HG03442 (cell line): ENCODE data around the gene PRKAG1.

Source experiments
- ATAC-seq: cut with Tn5 transposase; IDR thresholded peaks from one replicate; pipeline ENCODE4 v1.9.1; 2021; ENCODE audit warnings: mild to moderate bottlenecking, moderate library complexity; ENCODE audit not compliant: unreplicated experiment

Gene PRKAG1

DNA sequence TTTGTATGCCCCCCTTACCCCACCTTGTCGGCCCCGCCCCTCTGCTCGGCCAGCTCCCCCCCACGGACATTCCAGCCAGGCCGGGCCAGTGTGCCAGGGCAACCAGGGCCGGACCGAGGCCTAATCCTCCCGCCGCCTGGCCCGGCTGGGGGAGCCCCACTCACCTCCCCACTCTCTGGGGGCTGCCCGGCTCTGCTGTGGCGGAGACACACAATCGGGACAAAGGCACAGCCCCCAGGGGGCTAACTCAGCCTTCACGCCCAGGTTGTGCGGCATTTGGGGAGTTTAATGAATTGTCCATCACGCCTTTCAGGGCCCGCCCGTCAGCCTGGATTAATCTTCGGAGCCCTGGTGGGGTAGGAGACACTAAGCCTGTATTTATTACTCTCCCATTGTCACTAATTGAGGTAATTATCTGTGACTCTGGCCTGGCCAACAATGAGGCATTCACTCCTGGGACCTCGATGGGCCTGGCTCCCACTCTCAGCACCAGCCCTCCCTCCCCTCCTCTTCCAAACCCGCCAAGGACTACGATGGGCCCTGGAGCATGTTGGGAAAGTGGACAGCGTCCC, 31.8 kb downstream of the PRKAG1 start:
- ATAC-seq, result no peak

- ATAC-seq, result no peak
Observed at GRCh38 chr12:48985901-48986300, 32.7 kb downstream of the PRKAG1 start.

DNA sequence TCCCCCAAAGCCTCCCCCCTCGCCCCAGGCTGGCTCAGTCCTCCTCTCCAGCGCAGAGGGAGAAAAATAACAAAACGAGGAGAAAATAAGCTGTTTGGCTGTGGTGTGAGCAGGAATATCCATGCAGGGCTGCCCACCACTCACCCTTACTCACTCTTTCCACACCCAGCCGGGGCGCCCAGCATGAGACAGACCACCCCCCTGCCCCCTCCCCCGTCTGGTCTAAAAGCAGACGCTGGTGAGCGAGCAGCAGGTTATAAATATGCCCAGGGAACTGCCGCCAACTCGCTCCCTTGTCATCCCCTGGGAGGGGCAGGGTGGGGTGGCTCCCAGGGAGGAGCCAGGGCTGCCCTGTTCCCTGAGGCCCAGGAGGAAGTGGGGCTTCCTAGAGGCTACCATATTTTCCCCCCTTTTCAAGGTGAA, 33.1 kb downstream of the PRKAG1 start:
- no peak for ATAC-seq

DNA sequence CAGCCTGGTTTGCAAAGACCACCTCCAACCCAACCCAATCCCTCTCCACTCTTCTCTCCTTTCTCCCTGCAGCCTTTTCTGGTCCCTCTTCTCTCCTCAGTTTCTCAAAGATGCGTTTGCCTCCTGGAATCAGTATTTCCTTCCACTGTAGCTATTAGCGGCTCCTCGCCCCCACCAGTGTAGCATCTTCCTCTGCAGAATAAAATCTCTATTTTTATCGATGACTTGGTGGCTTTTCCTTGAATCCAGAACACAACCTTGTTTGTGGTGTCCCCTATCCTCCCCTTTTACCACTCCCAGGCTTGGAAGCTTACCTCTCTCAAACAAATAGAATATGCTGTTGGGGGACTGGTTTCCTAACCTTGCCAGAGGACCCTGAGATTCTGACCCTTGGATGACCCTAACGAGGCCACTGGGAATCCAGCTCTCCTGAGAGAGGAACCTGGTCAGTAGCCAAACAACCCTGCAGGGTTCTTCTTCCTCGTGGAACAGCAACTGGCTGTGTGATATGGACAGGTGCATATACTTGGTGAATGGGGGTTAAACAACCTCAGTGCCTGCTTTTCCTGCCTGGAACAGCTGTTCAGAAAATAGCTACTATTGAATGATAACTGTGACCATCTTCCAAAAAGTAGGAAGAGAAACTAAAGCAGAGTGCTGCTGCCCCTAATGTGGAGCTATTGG, 36.0 kb downstream of the PRKAG1 start:
- ATAC-seq, result no peak

DNA sequence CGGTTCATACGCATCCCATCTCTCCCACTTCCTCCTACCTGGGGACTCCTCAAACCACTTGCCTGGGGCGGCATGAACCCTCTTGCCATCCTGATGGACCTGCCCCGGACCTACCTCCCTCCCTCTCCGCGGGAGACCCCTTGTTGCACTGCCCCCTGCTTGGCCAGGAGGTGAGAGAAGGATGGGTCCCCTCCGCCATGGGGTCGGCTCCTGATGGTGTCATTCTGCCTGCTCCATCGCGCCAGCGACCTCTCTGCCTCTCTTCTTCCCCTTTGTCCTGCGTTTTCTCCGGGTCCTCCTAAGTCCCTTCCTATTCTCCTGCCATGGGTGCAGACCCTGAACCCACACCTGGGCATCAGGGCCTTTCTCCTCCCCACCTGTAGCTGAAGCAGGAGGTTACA, 36.8 kb downstream of the PRKAG1 start:
- no peak for ATAC-seq

- no peak for ATAC-seq
Observed at GRCh38 chr12:48980953-48981756, 37.4 kb downstream of the PRKAG1 start.

DNA sequence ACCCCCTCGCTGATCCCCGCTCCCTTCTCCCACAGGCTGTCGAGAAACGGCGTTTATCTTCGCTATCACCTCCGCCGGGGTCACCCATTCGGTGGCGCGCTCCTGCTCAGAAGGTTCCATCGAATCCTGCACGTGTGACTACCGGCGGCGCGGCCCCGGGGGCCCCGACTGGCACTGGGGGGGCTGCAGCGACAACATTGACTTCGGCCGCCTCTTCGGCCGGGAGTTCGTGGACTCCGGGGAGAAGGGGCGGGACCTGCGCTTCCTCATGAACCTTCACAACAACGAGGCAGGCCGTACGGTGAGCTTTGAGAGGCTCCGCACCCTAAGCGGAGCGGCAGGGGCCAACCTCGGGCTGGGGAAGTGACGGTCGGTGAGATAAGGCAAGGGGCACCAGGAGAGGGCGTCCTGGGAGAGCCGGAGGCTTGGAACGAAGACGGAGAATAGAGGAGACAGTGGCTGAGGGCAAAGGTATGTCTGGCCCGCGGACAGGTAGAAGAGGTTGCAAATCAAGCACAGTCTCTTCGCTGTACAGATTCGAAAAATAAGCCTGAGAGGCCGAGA, 38.1 kb downstream of the PRKAG1 start:
- ATAC-seq, result no peak

- no peak for ATAC-seq
Observed at GRCh38 chr12:48979602-48980388, 38.8 kb downstream of the PRKAG1 start.

GRCh38 chr12:48978741-48979601, 39.6 kb downstream of the PRKAG1 start:
- ATAC-seq, result no peak

GRCh38 chr12:48978291-48978740, 40.3 kb downstream of the PRKAG1 start, which contains the start of gene WNT1:
Gene WNT1, plus strand, starts transcription at chr12:48978322. Its CDS starts 329 bp downstream, at chr12:48978651.
- peak; percentile 9 for ATAC-seq

DNA sequence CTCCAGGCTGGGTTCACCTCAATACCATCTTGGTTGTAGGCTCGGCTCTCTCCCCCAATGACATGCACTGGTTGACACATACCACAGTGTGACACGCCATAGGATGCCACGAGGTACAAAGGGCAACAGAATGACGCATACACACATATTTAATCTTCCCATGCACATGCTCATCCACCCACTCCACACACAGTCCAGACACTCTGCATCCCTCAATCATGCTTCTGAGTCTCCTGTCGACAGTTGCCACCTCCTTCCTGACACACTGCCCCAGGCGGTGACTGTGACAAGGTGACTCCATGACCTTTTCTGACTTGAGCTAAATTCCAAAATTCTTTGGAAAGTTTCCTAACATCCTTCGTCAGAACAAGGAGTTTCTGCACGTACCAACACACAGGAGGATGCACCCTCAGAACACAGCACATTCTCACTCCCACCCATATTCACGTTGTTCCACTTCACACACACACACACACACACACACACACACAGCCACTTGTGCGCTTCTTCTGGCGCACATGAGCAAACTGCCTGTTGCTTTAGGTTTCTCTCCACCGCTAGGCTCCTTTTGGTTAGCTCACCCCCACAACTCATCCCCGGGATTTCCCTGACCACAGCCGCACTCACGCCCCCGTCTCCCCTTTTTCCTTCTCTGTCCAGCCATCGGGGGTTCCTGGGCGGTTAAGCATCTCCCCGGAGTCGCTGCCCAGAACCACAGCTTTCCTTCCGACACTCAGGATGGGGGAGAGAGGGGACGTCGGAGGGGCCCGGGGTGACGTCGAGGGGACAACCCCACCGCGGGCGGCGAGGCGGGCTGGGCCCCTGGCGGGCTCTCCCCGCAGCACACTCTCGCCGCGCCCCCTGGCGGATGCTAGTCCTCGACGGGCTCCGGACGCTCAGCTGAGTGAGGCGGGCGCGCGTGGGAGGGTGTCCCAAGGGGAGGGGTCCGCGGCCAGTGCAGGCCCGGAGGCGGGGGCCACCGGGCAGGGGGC, 41.0 kb downstream of the PRKAG1 start:
- ATAC-seq, result peak; percentile 45

GRCh38 chr12:48973941-48974673, 44.5 kb downstream of the PRKAG1 start:
- no peak for ATAC-seq

DNA sequence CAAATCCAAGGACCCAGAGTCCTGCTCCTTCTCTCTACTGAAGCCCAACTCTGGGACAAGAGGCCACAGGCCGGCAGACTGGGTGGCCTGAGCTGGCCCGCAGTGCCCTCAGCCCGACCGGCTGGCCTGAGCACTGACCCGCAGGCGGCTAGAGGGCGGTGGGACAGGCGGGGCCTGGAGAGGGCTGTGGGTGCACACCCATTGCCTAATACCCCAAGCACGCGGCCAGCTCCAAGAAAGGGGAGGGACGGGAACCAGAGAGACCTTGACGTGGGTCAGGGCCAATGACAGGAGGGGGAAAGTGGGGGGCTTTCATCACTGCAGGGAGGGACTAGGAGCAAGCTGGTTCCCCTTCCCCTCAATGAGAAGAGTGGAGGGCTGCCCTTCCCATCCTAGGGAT, 45.0 kb downstream of the PRKAG1 start:
- ATAC-seq, result no peak

GRCh38 chr12:48972952-48973483, 45.6 kb downstream of the PRKAG1 start:
- ATAC-seq, result no peak

DNA sequence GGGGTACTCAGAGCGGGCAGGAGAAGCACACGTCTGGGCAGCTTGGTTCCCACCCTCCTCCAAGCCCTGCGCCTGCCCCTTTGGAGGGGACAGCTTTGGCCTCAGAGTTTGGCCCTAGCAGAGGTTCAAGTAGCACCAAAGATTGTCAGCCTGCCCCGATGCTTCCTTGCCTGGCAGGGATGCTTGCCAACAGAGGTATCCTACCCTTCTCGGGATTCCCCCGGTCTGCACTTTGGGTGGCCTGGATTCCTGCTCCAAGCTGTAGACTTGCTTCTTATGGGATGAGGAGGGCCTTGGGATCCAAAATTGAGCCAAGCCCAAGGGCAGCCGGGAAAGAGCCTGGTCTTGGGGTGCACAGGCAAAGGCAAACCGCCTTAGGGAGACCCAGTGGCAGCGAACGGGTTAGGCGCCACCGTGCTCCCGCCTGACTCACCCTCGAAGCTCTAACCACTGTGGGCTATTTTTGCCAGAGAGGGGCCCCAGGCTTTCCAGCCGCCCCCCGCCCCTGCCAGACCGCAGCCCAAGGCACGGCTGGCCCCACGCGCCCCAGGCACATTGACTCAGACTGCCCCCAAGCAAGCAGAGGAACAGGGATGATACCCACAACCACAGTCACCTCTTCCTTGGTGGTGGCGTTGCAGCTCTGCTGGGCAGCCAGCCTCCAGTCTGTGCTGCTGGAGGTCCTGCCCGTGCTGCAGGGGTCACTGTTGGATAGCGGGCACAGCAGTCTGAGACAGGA, 46.2 kb downstream of the PRKAG1 start:
- no peak for ATAC-seq

GRCh38 chr12:48970702-48971334, 47.8 kb downstream of the PRKAG1 start:
- no peak for ATAC-seq
